ENCODE measurements around the gene GIT2. TPM values are rescaled to one million over a fixed set of nuclear protein-coding genes. Genes with fewer than 3 reads are reported as not detected.

The GIT2 gene
- total and polyA plus RNA-seq, 2 of the 13 experiments (the other 11 are each of a cell fraction or from before 2014, with no cell fraction given) = 18.4 to 19.8 TPM

DNA sequence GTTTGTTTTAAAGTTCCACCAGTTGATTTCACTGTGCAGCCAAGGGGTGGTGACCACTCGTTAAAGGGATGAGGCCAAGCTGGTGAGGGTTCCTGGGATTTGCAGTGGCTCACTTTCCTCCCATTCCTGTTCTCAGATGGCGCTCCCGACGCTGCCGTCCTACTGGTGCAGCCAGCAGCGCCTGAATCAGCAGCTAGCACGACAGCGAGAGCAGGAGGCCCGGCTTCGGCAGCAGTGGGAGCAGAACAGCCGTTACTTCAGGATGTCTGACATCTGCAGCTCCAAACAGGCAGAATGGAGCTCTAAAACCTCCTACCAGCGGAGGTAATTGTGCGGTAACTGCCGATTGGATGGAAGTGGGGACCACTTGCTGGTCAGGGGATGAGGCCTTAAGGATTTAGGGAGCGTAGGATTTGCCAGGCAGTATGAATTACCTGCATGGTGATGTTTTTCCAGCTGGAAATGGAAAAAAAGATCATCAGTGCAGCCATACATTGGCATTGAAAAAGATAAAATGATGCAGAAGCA, 93.2 kb downstream of the GIT2 start:
- BruUV-seq (replicated peaks) = no TSS peak
- no peak for TF ChIP-seq ZZZ3 (CRISPR knock-in tag; IDR thresholded peaks at IDR 0.05; ENCODE audit: borderline replicate concordance)
- TF ChIP-seq KAT8 (CRISPR knock-in tag; IDR thresholded peaks at IDR 0.05) = no peak
- no peak for TF ChIP-seq ZSCAN30 (CRISPR knock-in tag; IDR thresholded peaks at IDR 0.05)
- TF ChIP-seq, protein P1, sequence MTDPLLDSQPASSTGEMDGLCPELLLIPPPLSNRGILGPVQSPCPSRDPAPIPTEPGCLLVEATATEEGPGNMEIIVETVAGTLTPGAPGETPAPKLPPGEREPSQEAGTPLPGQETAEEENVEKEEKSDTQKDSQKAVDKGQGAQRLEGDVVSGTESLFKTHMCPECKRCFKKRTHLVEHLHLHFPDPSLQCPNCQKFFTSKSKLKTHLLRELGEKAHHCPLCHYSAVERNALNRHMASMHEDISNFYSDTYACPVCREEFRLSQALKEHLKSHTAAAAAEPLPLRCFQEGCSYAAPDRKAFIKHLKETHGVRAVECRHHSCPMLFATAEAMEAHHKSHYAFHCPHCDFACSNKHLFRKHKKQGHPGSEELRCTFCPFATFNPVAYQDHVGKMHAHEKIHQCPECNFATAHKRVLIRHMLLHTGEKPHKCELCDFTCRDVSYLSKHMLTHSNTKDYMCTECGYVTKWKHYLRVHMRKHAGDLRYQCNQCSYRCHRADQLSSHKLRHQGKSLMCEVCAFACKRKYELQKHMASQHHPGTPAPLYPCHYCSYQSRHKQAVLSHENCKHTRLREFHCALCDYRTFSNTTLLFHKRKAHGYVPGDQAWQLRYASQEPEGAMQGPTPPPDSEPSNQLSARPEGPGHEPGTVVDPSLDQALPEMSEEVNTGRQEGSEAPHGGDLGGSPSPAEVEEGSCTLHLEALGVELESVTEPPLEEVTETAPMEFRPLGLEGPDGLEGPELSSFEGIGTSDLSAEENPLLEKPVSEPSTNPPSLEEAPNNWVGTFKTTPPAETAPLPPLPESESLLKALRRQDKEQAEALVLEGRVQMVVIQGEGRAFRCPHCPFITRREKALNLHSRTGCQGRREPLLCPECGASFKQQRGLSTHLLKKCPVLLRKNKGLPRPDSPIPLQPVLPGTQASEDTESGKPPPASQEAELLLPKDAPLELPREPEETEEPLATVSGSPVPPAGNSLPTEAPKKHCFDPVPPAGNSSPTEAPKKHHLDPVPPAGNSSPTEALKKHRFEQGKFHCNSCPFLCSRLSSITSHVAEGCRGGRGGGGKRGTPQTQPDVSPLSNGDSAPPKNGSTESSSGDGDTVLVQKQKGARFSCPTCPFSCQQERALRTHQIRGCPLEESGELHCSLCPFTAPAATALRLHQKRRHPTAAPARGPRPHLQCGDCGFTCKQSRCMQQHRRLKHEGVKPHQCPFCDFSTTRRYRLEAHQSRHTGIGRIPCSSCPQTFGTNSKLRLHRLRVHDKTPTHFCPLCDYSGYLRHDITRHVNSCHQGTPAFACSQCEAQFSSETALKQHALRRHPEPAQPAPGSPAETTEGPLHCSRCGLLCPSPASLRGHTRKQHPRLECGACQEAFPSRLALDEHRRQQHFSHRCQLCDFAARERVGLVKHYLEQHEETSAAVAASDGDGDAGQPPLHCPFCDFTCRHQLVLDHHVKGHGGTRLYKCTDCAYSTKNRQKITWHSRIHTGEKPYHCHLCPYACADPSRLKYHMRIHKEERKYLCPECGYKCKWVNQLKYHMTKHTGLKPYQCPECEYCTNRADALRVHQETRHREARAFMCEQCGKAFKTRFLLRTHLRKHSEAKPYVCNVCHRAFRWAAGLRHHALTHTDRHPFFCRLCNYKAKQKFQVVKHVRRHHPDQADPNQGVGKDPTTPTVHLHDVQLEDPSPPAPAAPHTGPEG (CRISPR knock-in tag; IDR thresholded peaks at IDR 0.05) = no peak
- TF ChIP-seq GABPB1 (CRISPR knock-in tag; IDR thresholded peaks at IDR 0.05) = no peak
- TF ChIP-seq ASH2L (IDR thresholded peaks at IDR 0.05; ENCODE audit: insufficient read length, low read depth, low read length) = no peak
- TF ChIP-seq NR2F2 (IDR thresholded peaks at IDR 0.05; ENCODE audit: borderline replicate concordance, low read depth) = no peak
- no peak for TF ChIP-seq PAX8 (CRISPR knock-in tag; IDR thresholded peaks at IDR 0.05; ENCODE audit: borderline replicate concordance)
- no peak for TF ChIP-seq NFE2L1 (CRISPR knock-in tag; IDR thresholded peaks at IDR 0.05; ENCODE audit: borderline replicate concordance)
- TF ChIP-seq NKX3-1 (CRISPR knock-in tag; IDR thresholded peaks at IDR 0.05) = no peak
- TF ChIP-seq, protein P2, sequence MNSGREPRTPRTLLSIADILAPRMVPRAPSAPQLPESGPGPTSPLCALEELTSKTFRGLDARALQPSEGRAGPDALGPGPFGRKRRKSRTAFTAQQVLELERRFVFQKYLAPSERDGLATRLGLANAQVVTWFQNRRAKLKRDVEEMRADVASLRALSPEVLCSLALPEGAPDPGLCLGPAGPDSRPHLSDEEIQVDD (CRISPR knock-in tag; IDR thresholded peaks at IDR 0.05; ENCODE audit: borderline replicate concordance) = no peak
- TF ChIP-seq PCBP2 (optimal IDR thresholded peaks at IDR 0.05; ENCODE audit: low read depth, low read length, poor library complexity, severe bottlenecking) = no peak
- TF ChIP-seq, protein P3, sequence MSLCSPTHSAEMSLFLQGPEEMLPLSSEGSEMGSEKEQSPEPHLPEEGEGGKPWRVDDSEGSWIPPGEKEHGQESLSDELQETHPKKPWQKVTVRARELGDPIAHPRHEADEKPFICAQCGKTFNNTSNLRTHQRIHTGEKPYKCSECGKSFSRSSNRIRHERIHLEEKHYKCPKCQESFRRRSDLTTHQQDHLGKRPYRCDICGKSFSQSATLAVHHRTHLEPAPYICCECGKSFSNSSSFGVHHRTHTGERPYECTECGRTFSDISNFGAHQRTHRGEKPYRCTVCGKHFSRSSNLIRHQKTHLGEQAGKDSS (CRISPR knock-in tag; IDR thresholded peaks at IDR 0.05; ENCODE audit: borderline replicate concordance, low read depth) = no peak
- no peak for TF ChIP-seq FOXK1 (CRISPR knock-in tag; IDR thresholded peaks at IDR 0.05; ENCODE audit: borderline replicate concordance, low read depth)
- peaks cover 18% of the 10 kb centered on the region for H3K79me2 ChIP-seq (ENCODE audit: insufficient read depth, low read length)
- H3K36me3 ChIP-seq (replicated peaks in 1 of 2; ENCODE audit: control insufficient read depth in 1 of 2, insufficient read depth in 2 of 2, low read length in 2 of 2) = peaks cover 8 to 48% of the 10 kb centered on the region in 2 experiments
- 98% methylated on average over 15 of the region's 15 CpGs for WGBS (ENCODE audit: low lambda C conversion rate)
- no peak overlapping the region for H2AFZ ChIP-seq (ENCODE audit: low read length)
- ATAC-seq = no peak
- H3K27me3 ChIP-seq (ENCODE audit: control insufficient read depth in 1 of 2, insufficient read depth in 2 of 2, low read length in 2 of 2) = no peaks in the 10 kb centered on the region; a peak in 1 of 5 replicates
- H3K4me3 ChIP-seq (replicated peaks in 1 of 3; ENCODE audit: insufficient read depth in 1 of 3, low read depth in 2 of 3, low read length in 3 of 3) = no peak overlapping the region
- in situ Hi-C loops (cut with HindIII; ENCODE audit: extremely low pct_ligation_motif_present, low pct_unique_long_range_greater_than_20kb) (no loop called here), intact Hi-C loops (cut with micrococcal nuclease; ENCODE audit: unreplicated experiment) (no loop called here)
- H3K27ac ChIP-seq (ENCODE audit: extremely low read length, insufficient read depth, low read length) = no peak overlapping the region
- ChIA-PET CTCF (ENCODE audit: low intra/inter-chr PET ratio, low total read pairs) (no interaction called here), POLR2A (no interaction called here)
- no peak for FAIRE-seq
- H3K9ac ChIP-seq (ENCODE audit: insufficient read depth, low read depth, low read length) = no peak overlapping the region
- DNase-seq (ENCODE audit: low spot score) = no peak
- H3K4me1 ChIP-seq (ENCODE audit: insufficient read depth, low read length) = peaks cover 28% of the 10 kb centered on the region
- no peaks in the 10 kb centered on the region for H4K20me1 ChIP-seq (ENCODE audit: insufficient read depth, low read length)
- no peak overlapping the region for H3K4me2 ChIP-seq (ENCODE audit: low read depth, low read length)
- H3K9me3 ChIP-seq (ENCODE audit: low read length) = no peaks in the 10 kb centered on the region

Measured in HepG2 (cell line).